Motor neuron (in vitro differentiated cells): ENCODE data around the gene MTA1. TPM values are rescaled to one million over a fixed set of nuclear protein-coding genes. Genes with fewer than 3 reads are reported as not detected.
A peak's percentile ranks its signal among the peaks of the same experiment; 100 is the strongest.

Experiments
- ATAC-seq, 8 experiments: fragments of 200-7000 bp; cut with Tn5 transposase; replicated peaks in 6 of 8; 2 replicates each; pipeline ENCODE4 v1.8.0; 2021; ENCODE audit warnings: mild to moderate bottlenecking in 8 of 8, moderate library complexity in 8 of 8
- H3K27ac ChIP-seq, 2 donors: fragments of 250-450 bp; sonication (Bioruptor Pico); 2 replicates each; pipeline ENCODE4 v1.9.0; 2021; ENCODE audit warnings: antibody characterized with exemption in 2 of 2, mild to moderate bottlenecking in 2 of 2, moderate library complexity in 1 of 2
- H3K4me1 ChIP-seq, 2 donors: fragments of 250-450 bp; sonication (Bioruptor Pico); replicated peaks in 1 of 2; 2 replicates each; pipeline ENCODE4 v1.6.1; 2021; ENCODE audit warnings: antibody characterized with exemption in 2 of 2, mild to moderate bottlenecking in 2 of 2, moderate library complexity in 1 of 2
- H3K4me3 ChIP-seq, 5 donors: fragments of 250-450 bp; sonication (Bioruptor Pico); 2 replicates each; pipeline ENCODE4 v1.9.0; 2021; ENCODE audit warnings: antibody characterized with exemption in 5 of 5, mild to moderate bottlenecking in 5 of 5, moderate library complexity in 4 of 5
- WGBS, 10 experiments: fragments of 450-650 bp; shearing (Covaris generic); methylation state at CpG; one replicate each; pipeline ENCODE4 v1.0.0; 2022; 5-methylcytosine and 5-hydroxymethylcytosine counted together
- in situ Hi-C, 9 experiments: fragments of 400-800 bp; cut with MboI; loops; one replicate each; pipeline ENCODE4 v1.15.0; 2021; ENCODE audit warnings: low sequenced_read_pairs in 9 of 9, low pct_unique_long_range_greater_than_20kb in 2 of 9; ENCODE audit not compliant: unreplicated experiment in 9 of 9
- total RNA-seq, 8 experiments: library from RNA; unstranded; fragments of 300-600 nt; gene quantifications; 2 replicates each; pipeline versions ENCODE4 v1.2.3 to v1.2.4, GENCODE V29; 2022

The MTA1 gene
- total RNA-seq, 8 experiments from 2014 or later: 27.1 to 101 (median 52.4) TPM

- ATAC-seq: no peak
- no peak overlapping the region for H3K4me3 ChIP-seq
- H3K27ac ChIP-seq: no peak overlapping the region
- in situ Hi-C loops: no loop called here
- peaks cover 13 to 17% of the 10 kb centered on the region in 2 donors for H3K4me1 ChIP-seq
- WGBS, 10 experiments: 95 to 100% (median 99%) methylated on average over 1 to 6 of the region's 9 CpGs; no CpG with 5 or more reads in 4 of the 10 experiments
Measured at GRCh38 chr14:105401699-105402098, 17.9 kb upstream of the MTA1 start.

- Histone ChIP-seq H3K4me3 (no peak overlapping the region), H3K27ac (no peak overlapping the region), H3K4me1 (peaks cover 10 to 19% of the 10 kb centered on the region in 2 donors)
- 60 to 100% (median 94%) methylated on average over 1 to 11 of the region's 13 CpGs; no CpG with 5 or more reads in 5 of the 10 experiments for WGBS, 10 experiments
- no peak for ATAC-seq
- in situ Hi-C loops: no loop called here
Measured at GRCh38 chr14:105408592-105408991, 11.0 kb upstream of the MTA1 start.

- WGBS, 10 experiments: 60 to 100% (median 90%) methylated on average over 1 to 3 of the region's 3 CpGs
- ATAC-seq: no peak
- Histone ChIP-seq H3K4me3 (no peak overlapping the region), H3K27ac (no peak overlapping the region), H3K4me1 (peaks cover 11 to 19% of the 10 kb centered on the region in 2 donors)
- in situ Hi-C loops: no loop called here
Measured at GRCh38 chr14:105409364-105409763, 10.3 kb upstream of the MTA1 start.

GRCh38 chr14:105410642-105411016 lies 9.0 kb upstream of the MTA1 start:
- in situ Hi-C loops: no loop called here
- Histone ChIP-seq H3K27ac (no peak overlapping the region), H3K4me1 (peaks cover 17 to 23% of the 10 kb centered on the region in 2 donors), H3K4me3 (peak overlapping the region in 1 of 5 donors; percentile 13)
- no peak for ATAC-seq
- 31 to 100% (median 38%) methylated on average over 1 to 2 of the region's 5 CpGs; no CpG with 5 or more reads in 6 of the 10 experiments for WGBS, 10 experiments

GRCh38 chr14:105411017-105411941 lies 8.3 kb upstream of the MTA1 start:
- Histone ChIP-seq H3K4me3 (peak overlapping the region; percentile 13 to 30 (median 21)), H3K4me1 (peaks cover 17 to 23% of the 10 kb centered on the region in 2 donors), H3K27ac (peak overlapping the region in 1 of 2 donors; percentile 45)
- in situ Hi-C loops: no loop called here
- peak; percentile 38 to 67 (median 49) for ATAC-seq
- WGBS, 10 experiments: 13 to 73% (median 26%) methylated on average over 2 to 11 of the region's 86 CpGs; no CpG with 5 or more reads in 5 of the 10 experiments

- 17 to 100% (median 50%) methylated on average over 1 of the region's 17 CpGs; no CpG with 5 or more reads in 5 of the 10 experiments for WGBS, 10 experiments
- Histone ChIP-seq H3K4me1 (peaks cover 17 to 23% of the 10 kb centered on the region in 2 donors), H3K4me3 (no peak overlapping the region), H3K27ac (peak overlapping the region in 1 of 2 donors; percentile 16)
- no peak for ATAC-seq
- in situ Hi-C loops: no loop called here
Measured at GRCh38 chr14:105411985-105412770, 7.4 kb upstream of the MTA1 start.

- peaks cover 17 to 23% of the 10 kb centered on the region in 2 donors for H3K4me1 ChIP-seq
- ATAC-seq: no peak
- in situ Hi-C loops: no loop called here
- 60 to 100% (median 73%) methylated on average over 1 to 2 of the region's 8 CpGs; no CpG with 5 or more reads in 6 of the 10 experiments for WGBS, 10 experiments
- H3K27ac ChIP-seq: no peak overlapping the region
- no peak overlapping the region for H3K4me3 ChIP-seq
Measured at GRCh38 chr14:105412771-105413543, 6.7 kb upstream of the MTA1 start.

GRCh38 chr14:105413544-105413886 lies 6.1 kb upstream of the MTA1 start:
- in situ Hi-C loops: no loop called here

GRCh38 chr14:105414456-105415371 lies 4.9 kb upstream of the MTA1 start:
- Histone ChIP-seq H3K4me3 (peak overlapping the region; percentile 18 to 30 (median 27)), H3K27ac (peak overlapping the region; percentile 0 to 26), H3K4me1 (peaks cover 25% of the 10 kb centered on the region in 2 donors)
- WGBS, 10 experiments: 0 to 84% (median 40%) methylated on average over 1 to 6 of the region's 79 CpGs; no CpG with 5 or more reads in 5 of the 10 experiments
- ATAC-seq: peak; percentile 76 to 91 (median 85)
- in situ Hi-C loops: no loop called here

More at GRCh38 chr14:105413544-105413886, 6.1 kb upstream of the MTA1 start:
- ATAC-seq: no peak
- Histone ChIP-seq H3K4me1 (peaks cover 18 to 23% of the 10 kb centered on the region in 2 donors), H3K27ac (no peak overlapping the region), H3K4me3 (no peak overlapping the region)
- WGBS, 10 experiments: 100% methylated on average over 1 to 2 of the region's 2 CpGs; no CpG with 5 or more reads in 7 of the 10 experiments

- H3K27ac ChIP-seq: peak overlapping the region; percentile 0 to 26
- WGBS, 10 experiments: 80 to 100% (median 93%) methylated on average over 1 to 21 of the region's 25 CpGs
- no peak for ATAC-seq
- H3K4me3 ChIP-seq: peak overlapping the region; percentile 18 to 30 (median 27)
- in situ Hi-C loops: no loop called here
- H3K4me1 ChIP-seq: peaks cover 25 to 26% of the 10 kb centered on the region in 2 donors
Measured at GRCh38 chr14:105415481-105416428, 3.9 kb upstream of the MTA1 start.

GRCh38 chr14:105416671-105417070 lies 3.0 kb upstream of the MTA1 start:
- peaks cover 27 to 28% of the 10 kb centered on the region in 2 donors for H3K4me1 ChIP-seq
- in situ Hi-C loops: no loop called here
- 90 to 100% (median 98%) methylated on average over 3 to 11 of the region's 11 CpGs; no CpG with 5 or more reads in 1 of the 10 experiments for WGBS, 10 experiments
- H3K27ac ChIP-seq: no peak overlapping the region
- H3K4me3 ChIP-seq: no peak overlapping the region
- ATAC-seq: no peak
